Lower lobe of right lung (tissue), 2 donors: ENCODE data around the gene SRPK2. TPM values are rescaled to one million over a fixed set of nuclear protein-coding genes. Genes with fewer than 3 reads are reported as not detected.

ENCODE experiments used
- ATAC-seq, 2 donors: fragments of 200-7000 bp; cut with Tn5 transposase; one replicate each; pipeline ENCODE4 v1.9.1; 2020 to 2022; ENCODE audit warnings: mild to moderate bottlenecking in 2 of 2, moderate library complexity in 2 of 2
- DNase-seq: peaks from one replicate; pipeline ENCODE4 v3.0.0-alpha.2; 2020
- H3K27ac ChIP-seq: fragments of 200-600 bp; one replicate; pipeline ENCODE4 v1.8.0; 2022
- H3K27me3 ChIP-seq: fragments of 200-600 bp; one replicate; pipeline ENCODE4 v1.8.0; 2022; ENCODE audit warnings: low read depth
- H3K36me3 ChIP-seq: fragments of 200-600 bp; one replicate; pipeline ENCODE4 v1.8.0; 2022; ENCODE audit warnings: mild to moderate bottlenecking
- H3K4me1 ChIP-seq: fragments of 200-600 bp; one replicate; pipeline ENCODE4 v1.8.0; 2022
- H3K4me3 ChIP-seq: fragments of 200-600 bp; one replicate; pipeline ENCODE4 v1.8.0; 2022; ENCODE audit warnings: mild to moderate bottlenecking
- H3K9me3 ChIP-seq: fragments of 200-600 bp; one replicate; pipeline ENCODE4 v1.8.0; 2022
- intact Hi-C: fragments of 100-400 bp; cut with DNase I; formaldehyde crosslinking; loops from one replicate; pipeline ENCODE4 v1.11.0; 2022
- total RNA-seq: library from RNA; stranded (reverse); fragmentation: NEBNext Ultra II Directional; extraction: Animal tissue kit (Norgen Biotek cat#: 25700); gene quantifications from one replicate; pipeline ENCODE4 v1.2.1, GENCODE V29; 2021
- TF ChIP-seq, protein P1 (sequence below): fragments of 200-600 bp; IDR thresholded peaks from one replicate; pipeline ENCODE4 v1.8.0; 2022; ENCODE audit warnings: antibody characterized with exemption, mild to moderate bottlenecking
- donor health status: DM: no; HTN: yes; CAD: no; lungs with severe emphysema.

The SRPK2 gene
- total RNA-seq, 1 donor from 2014 or later, result 43.2 TPM

DNA sequence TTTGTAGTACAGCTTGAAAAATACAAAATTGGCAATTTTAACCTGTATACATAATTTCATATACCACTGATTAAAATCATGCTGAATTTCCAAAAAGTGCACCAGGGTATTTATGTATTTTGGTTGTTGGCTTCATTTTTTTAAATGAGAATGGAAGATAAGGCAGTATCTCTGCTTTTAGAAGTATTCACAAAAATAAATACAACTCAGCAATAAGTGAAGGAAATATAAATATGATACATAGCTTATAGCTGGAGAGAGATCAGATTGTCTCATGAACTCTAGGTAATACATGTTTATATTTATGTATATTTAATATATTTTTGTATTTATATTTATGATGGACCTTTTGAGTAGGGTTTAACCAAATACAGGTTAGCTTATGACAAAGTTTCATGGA lies 293.8 kb downstream of the SRPK2 start:
- intact Hi-C loops, result no loop called here
- no peaks in the 10 kb centered on the region for H3K4me1 ChIP-seq
- no peak overlapping the region for H3K27ac ChIP-seq
- TF ChIP-seq, protein P1, sequence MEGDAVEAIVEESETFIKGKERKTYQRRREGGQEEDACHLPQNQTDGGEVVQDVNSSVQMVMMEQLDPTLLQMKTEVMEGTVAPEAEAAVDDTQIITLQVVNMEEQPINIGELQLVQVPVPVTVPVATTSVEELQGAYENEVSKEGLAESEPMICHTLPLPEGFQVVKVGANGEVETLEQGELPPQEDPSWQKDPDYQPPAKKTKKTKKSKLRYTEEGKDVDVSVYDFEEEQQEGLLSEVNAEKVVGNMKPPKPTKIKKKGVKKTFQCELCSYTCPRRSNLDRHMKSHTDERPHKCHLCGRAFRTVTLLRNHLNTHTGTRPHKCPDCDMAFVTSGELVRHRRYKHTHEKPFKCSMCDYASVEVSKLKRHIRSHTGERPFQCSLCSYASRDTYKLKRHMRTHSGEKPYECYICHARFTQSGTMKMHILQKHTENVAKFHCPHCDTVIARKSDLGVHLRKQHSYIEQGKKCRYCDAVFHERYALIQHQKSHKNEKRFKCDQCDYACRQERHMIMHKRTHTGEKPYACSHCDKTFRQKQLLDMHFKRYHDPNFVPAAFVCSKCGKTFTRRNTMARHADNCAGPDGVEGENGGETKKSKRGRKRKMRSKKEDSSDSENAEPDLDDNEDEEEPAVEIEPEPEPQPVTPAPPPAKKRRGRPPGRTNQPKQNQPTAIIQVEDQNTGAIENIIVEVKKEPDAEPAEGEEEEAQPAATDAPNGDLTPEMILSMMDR, result no peak
- no peaks in the 10 kb centered on the region for H3K9me3 ChIP-seq
- ATAC-seq (no peak), DNase-seq (no peak)
- peaks cover 69% of the 10 kb centered on the region for H3K36me3 ChIP-seq
- no peak overlapping the region for H3K4me3 ChIP-seq
- H3K27me3 ChIP-seq, result no peaks in the 10 kb centered on the region

DNA sequence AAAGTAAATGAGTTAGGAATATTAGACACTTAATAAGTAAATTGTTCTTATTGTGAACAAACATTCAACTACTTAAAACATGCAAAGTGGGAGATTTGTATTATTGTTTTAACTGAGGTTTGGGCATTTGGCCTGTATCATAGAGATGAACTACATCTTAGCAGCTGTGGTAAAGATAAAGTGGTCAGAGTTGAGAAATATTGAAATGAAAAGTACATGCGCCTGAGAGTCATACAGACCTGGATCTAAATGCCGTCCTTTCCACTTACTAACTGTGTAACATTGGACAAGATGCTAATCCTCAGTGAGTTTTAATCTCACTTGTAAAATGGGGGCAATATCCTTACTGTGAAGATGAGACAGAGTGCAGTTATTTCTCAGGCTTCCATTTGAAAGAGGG lies 300.3 kb downstream of the SRPK2 start:
- intact Hi-C loops, result no loop called here
- peaks cover 88% of the 10 kb centered on the region for H3K36me3 ChIP-seq
- peak in 1 of 2 donors; percentile 30 for ATAC-seq
- TF ChIP-seq, protein P1, result no peak
- no peaks in the 10 kb centered on the region for H3K4me1 ChIP-seq
- no peak overlapping the region for H3K27ac ChIP-seq
- DNase-seq, result no peak
- no peak overlapping the region for H3K4me3 ChIP-seq
- H3K27me3 ChIP-seq, result no peaks in the 10 kb centered on the region
- H3K9me3 ChIP-seq, result no peaks in the 10 kb centered on the region

DNA sequence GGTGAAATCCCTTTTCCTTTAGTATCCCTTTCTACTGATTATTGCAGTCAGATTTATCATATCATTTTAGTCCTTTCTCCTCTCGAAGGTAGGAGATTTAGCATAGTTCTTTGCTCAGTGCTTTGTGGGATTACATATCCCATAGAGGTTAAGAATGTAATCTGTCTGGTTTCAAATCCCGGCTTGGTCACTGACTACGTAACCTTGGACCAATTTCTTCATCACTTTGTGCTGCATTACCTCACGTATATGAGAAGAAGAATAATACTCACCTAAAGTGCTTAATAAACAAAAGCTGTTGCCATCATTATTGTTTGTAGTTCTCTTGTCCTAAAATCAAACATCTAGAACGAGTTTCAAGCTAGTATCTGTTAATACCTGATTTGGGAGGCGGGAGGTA lies 300.7 kb downstream of the SRPK2 start:
- H3K27ac ChIP-seq, result no peak overlapping the region
- H3K9me3 ChIP-seq, result no peaks in the 10 kb centered on the region
- H3K36me3 ChIP-seq, result peaks cover 90% of the 10 kb centered on the region
- ATAC-seq (peak in 1 of 2 donors; percentile 62), DNase-seq (no peak)
- TF ChIP-seq, protein P1, result no peak
- intact Hi-C loops, result no loop called here
- no peaks in the 10 kb centered on the region for H3K27me3 ChIP-seq
- no peak overlapping the region for H3K4me3 ChIP-seq
- H3K4me1 ChIP-seq, result no peaks in the 10 kb centered on the region

DNA sequence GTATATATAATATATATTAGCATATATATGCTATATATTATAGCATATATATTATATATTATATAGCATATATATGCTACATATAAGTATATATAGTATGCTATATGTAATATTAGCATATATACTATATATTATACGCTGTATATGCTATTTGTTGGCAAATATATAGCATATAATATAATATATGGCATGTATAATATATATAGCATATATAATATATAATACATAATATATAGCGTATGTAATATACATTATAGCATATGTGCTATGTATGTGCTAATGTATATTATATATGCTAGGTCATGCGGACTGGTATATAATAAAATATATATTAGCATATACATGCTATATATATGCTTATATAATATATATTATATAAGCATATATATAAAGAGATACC lies 301.9 kb downstream of the SRPK2 start:
- intact Hi-C loops, result no loop called here
- H3K9me3 ChIP-seq, result no peaks in the 10 kb centered on the region
- no peaks in the 10 kb centered on the region for H3K27me3 ChIP-seq
- H3K4me1 ChIP-seq, result no peaks in the 10 kb centered on the region
- TF ChIP-seq, protein P1, result no peak
- no peak overlapping the region for H3K27ac ChIP-seq
- H3K4me3 ChIP-seq, result no peak overlapping the region
- H3K36me3 ChIP-seq, result peaks cover 90% of the 10 kb centered on the region
- DNase-seq (no peak), ATAC-seq (no peak)

DNA sequence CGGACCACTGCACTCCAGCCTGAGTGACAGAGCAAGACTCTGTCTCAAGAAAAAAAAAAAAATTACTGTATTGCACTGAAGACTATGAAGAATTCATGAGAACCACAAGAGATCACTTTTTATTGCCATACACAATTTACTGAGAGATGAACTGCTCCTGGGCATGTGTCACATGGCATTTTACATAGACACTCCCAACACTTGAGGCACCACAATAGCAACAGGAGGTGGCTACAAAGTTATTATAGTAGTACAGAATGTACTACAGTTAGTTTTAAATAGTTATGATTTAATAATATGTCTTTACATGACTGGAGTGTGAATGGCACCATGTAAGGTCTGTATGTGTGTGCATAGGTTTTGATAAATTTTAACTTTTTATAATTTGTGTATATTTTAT lies 304.1 kb downstream of the SRPK2 start:
- peaks cover 91% of the 10 kb centered on the region for H3K36me3 ChIP-seq
- H3K4me3 ChIP-seq, result no peak overlapping the region
- DNase-seq (no peak), ATAC-seq (peak; percentile 62 to 76)
- no peaks in the 10 kb centered on the region for H3K27me3 ChIP-seq
- intact Hi-C loops, result no loop called here
- H3K27ac ChIP-seq, result no peak overlapping the region
- H3K9me3 ChIP-seq, result no peaks in the 10 kb centered on the region
- H3K4me1 ChIP-seq, result no peaks in the 10 kb centered on the region
- TF ChIP-seq, protein P1, result no peak

DNA sequence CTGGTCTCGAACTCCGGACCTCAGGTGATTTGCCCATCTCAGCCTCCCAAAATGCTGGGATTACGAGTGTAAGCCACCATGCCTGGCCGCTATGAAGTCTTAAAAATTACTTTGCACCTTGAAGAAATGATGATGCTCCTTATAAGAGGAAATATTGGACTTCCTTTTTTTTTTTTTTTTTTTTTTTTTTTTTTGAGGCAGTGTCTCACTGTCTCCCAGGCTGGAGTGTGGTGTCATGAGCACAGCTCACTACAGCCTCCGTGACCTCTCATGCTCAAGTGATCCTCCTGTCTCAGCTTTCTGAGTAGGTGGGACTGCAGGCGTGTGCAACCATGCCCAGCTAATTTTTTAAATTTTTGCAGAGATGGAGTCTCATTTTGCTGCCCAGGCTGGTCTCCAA lies 309.4 kb downstream of the SRPK2 start:
- H3K27ac ChIP-seq, result no peak overlapping the region
- ATAC-seq (no peak), DNase-seq (no peak)
- H3K36me3 ChIP-seq, result peaks cover 100% of the 10 kb centered on the region
- H3K9me3 ChIP-seq, result no peaks in the 10 kb centered on the region
- H3K4me1 ChIP-seq, result no peaks in the 10 kb centered on the region
- no peaks in the 10 kb centered on the region for H3K27me3 ChIP-seq
- TF ChIP-seq, protein P1, result no peak
- no peak overlapping the region for H3K4me3 ChIP-seq
- intact Hi-C loops, result no loop called here
